GM18873 (cell line): ENCODE measurements around the gene ZNF394.

Source experiments
- ATAC-seq: cut with Tn5 transposase; IDR thresholded peaks from one replicate; pipeline ENCODE4 v1.9.1; 2021; ENCODE audit warnings: mild to moderate bottlenecking, moderate library complexity, moderate number of reproducible peaks; ENCODE audit not compliant: unreplicated experiment, low FRiP score

Gene ZNF394

DNA sequence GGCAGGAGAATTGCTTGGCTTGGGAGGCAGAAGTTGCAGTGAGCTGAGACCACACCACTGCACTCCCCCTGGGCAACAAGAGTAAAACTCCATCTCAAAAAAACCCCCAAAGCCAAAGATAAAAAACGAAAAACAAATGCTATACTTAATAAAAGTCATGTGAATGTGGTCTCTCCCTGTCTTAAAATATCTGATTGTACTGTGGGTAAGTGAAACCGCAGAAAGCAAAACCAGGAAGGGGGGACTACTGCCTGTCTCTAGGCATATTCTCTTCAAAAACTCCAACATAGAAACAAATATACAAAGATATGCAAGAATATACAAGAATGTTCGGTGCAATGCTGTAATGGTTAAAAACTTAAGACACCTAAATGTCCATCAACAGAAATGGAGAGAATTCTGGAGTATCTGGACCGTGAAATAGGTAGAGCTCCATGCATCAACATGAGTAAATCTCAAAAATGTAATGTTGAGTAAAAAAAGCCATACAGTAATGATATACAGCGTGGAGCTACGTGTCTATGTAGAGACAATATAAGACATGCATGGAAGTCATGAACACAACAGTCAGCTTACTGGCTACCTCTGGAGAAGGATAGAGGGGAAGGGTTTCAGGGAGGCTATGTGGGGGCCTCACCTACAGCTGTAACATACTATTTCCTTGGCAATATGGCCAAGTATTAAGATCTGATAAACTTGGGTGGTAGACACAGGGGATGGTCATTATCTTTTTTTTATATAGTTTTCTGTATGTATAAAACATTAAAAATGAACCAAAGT lies 2.1 kb downstream of the ZNF394 start:
- ATAC-seq = no peak

DNA sequence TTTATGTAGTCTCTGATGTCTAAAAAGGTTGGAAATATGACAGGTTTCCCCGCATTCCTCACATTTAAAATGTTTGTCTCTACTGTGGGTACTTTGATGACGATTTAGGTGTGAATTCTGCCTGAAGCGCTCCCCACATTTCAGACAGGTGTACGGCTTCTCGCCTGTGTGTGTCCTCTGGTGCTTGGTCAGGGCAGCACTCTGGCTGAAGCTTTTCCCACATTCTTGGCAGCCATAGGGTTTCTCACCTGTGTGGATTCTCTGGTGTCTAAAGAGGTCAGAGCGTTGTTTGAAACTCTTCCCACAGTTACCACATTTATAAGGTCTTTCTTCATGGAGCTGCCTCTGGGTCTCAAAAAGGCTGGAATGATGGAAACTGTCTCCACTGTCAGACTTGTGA lies 6.3 kb downstream of the ZNF394 start:
- no peak for ATAC-seq

DNA sequence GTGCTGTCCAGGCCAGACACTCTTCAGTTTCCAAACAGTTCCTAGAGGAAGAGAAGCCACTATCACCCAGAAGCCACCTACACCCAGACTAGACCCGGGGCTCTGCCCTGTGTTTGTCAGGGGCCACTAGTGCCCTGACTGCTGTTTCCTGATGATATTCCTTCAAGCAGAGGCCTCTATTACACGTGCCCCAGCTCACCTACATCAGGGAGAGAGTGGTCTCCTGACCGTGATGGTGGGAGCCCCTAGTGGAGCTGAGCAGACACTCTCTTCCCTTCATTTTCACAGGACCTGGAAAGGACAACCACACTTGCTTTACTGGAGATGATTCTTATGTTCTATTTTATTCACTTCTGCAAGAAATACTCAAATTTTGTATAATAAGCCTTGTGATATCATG lies 9.2 kb downstream of the ZNF394 start:
- no peak for ATAC-seq

DNA sequence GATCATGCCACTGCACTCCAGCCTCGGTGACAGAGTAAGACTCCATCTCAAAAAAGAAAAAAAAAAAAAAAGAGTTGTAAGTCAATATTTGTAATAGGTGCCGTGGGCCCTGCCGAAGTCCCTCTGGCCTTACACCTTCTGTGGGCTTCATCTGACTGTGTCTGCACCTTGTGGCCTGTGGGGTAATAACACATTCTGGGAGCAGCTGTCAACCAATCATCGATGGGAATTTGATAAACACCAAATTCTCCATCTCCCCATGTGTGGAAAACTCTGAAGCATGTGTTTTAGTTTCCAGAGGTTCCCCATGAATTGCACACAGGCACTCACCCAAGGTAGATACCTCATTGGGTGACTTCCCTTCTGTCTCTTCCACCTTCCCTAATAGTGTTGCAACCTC lies 10.8 kb downstream of the ZNF394 start:
- no peak for ATAC-seq

DNA sequence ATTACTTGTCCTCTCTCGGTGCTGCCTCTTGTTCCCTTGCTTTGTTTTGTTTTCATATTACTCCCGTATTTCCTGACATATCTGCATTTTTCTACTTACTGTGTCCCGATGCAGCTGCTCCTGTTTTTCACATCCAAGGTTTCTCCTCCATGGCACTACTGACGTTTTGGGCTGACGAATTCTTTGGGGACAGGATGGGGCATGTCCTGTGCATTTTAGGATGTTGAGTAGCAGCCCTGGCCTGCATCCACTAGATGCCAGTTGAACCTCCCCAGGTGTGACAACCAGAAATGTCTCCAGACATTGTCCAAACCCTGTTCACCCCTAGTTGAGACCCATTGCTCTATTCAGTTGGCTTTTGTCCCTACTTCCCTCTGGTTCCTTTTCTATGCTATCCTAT lies 15.0 kb downstream of the ZNF394 start:
- no peak for ATAC-seq

DNA sequence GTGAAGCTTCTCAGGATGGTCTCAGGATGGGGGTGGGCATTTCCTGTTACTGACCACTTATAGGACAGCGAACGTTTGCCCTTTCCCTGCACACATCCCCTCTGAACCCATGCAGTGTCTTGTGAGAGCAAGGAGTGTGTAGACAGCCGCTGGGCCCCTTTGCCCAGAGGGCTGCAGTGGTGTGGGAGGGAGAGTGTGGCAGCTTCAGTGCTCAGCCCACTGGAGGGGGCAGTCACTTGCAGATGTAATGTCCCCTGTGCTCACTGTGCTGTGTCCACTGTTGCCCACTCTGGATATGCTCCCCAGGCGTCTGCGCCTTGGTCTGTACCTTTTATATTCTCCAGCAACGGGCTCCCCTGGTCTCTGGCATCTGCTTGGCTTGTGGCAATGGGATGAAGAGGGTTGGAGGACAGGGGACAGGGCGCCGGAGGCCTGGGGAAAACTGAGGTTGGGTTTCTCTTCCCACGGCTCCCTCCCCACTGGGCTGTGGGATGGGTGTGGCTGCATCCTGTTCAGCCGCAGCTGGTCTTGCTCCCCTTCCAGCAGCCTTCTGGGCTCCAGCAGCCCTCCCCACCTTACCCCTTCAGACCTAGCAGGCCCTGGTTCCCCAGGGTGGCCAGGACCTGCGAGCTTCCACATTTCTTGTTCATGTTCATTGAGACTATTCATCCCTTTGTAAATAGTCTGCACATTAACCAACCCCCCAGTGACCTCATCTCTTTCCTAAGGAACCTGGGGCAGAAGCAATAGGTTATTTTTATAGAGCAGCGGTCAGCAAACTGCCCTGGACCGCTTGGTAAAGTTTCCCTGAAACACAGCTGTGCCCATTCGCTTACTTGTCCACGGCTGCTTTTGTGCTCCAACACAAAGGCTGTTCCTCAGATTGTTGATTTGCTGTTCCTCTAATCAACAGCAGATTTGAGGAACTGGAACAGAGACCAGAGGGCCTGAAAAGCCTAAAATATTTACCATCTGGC lies 21.3 kb downstream of the ZNF394 start:
- ATAC-seq = no peak

DNA sequence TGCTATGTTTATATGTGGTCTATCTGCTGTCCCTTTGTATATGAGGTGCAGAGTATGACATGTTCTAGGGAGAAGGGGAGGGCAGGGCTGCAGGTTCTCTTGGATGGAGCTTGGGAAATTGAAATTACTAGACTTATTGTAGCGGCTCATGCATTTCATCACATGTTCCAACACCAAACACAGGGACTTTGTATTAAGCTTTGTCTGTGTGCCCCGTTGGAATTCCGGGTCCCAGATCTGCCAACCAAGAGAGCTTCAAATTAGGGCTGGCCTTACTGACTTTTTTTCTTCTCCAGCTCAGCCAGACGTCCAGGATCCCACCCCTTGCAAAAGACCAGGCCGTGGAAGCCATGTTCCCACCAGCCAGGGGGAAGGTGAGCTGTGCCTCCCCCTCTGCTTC lies 24.0 kb downstream of the ZNF394 start:
- no peak for ATAC-seq

DNA sequence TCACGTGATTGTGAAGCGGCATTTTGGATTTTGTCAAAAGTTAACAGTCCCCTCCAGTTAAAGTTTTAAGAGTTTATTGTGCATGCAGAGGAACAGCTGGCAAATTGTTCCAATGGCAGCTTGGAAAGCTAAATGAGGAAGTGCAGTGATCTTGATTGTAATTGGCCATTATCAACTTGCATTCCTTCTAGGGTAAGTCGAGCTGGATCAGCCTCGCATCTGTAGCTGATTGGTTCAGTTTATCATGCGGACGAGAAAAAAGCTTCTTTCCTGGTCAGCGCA lies 26.8 kb downstream of the ZNF394 start:
- no peak for ATAC-seq

DNA sequence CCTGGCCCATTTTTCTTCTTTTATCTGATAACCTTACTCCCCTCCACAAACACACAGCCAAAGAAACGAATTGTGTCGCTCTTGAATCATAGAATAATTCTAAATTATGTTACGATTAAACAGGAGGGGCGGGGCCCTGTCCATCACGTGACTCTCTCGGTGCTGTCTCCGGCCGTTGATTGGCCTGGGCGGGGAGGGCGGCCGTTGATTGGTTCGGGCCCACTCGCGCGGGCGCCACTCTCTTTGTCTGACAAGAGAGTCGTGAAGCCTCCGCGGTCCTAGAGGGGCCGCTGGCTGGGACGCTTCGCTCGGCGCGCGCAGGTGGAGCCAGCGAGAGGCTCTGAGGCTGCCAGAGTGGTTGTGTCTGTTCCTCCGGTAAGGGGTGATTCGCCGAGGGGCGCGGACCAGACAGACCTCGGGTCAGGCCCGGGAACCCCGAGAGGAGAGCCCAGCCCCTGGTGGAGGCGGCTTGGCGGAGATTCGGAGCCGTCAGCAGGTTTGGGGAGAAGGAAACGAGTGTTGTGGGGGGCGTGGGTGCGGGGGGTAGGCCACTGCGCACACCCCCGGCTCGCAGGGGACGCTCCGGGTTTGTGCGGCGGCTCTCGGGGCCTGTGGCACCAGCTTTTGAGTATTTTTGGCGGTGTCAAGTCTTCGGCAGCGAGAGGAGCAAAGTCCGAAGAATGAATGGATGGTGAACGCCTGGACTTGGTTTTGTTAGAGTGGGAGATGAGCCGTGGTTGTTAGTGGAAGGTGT lies 27.3 kb downstream of the ZNF394 start, which contains the start of gene ZNF789:
ZNF789 (plus strand) TSS at position 330 of the 754 bp plus-strand sequence. CDS start 3,567 bp downstream, outside the sequence.
- ATAC-seq = peak; percentile 73

DNA sequence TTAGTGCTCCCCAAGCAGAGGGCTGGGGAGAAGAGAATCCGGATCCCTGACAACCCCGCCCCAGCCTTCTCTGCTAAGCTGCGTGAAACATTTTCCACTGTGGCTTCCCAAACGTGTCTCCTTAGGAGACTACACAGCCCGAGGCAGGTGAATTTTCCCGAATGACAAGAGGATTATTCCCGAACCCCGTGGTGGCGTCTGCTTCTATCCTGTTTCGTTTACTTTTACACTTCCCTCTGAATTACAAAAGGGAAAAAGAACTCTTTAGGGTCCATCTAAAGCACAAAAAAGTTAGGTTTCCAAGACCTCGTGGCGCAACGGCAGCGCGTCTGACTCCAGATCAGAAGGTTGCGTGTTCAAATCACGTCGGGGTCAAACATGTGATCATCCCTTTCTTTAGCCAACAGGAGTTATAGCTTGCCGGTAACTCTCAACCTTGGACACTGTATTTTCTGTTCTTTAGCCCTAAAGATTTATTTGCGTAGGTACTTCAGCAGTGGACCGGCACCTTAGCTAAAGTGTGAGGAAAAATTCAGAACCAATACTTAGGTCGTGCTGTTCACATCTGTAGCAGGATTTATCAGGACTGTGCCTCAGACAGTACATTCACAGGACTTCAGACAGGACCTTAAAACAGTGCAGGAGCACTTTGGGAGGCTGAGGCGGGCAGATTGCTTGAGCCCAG lies 30.6 kb downstream of the ZNF394 start:
- no peak for ATAC-seq

DNA sequence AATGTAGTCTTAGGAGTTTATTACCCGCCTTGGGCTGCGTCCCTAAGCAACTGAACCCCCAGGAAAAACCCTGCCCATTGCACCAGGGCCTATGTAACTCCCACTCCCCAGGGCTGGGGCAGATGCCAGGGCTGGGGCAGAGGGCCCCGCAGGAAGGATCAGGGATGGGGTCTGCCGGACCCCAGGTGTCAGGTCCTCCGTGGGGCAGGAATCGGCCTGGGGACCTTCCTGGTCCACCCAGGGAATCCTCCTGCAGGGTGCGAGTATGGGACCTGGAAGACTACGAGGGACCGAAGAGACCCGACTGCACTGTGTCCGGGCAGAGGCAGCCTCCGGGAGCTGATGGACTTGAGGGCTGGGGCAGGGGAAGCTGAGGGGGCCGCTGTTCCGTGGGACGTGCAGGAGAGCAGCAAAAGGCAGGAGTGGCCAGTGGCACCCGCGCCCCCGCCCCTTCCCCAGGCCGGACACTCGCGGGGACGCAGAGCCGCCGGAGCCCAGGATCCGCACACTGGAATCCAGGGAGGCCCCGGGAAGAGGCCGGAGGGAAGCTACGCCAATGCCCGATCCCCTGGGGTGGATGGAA lies 31.7 kb downstream of the ZNF394 start:
- ATAC-seq = no peak

DNA sequence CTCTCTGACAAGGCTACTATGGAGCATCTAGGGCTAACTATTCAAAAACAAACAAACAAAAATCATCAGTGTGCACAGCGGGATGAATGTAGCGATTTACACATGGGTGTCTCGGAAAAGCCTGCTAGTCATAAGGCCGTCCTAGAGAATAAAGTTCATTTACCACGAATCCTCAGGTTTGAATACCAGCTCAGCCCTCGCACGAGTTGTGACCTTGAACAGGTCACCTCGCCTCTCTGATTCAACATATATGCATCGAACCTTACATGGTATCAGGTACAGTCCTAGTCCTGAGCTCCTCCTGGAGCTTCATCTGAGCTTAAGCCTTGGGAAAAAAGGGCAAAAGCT lies 34.7 kb downstream of the ZNF394 start:
- ATAC-seq = no peak

DNA sequence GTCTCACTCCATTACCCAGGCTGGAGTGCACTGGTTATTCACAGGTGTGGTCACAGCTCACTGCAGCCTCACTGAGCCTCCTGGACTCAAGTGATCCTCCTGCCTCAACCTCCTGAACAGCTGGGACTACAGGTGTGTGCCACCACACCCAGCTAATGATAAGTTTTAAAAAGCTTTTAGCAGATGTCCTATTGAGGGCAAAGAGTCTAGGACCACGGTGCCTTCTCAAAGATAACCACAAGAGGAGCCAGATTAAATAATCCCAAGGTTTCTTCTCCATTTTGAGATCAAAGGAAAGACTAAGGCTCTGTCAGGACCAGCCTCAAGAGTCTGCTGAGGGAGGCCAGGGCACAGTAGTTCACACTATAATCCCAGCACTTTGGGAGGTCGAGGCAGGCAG lies 38.9 kb downstream of the ZNF394 start:
- no peak for ATAC-seq

DNA sequence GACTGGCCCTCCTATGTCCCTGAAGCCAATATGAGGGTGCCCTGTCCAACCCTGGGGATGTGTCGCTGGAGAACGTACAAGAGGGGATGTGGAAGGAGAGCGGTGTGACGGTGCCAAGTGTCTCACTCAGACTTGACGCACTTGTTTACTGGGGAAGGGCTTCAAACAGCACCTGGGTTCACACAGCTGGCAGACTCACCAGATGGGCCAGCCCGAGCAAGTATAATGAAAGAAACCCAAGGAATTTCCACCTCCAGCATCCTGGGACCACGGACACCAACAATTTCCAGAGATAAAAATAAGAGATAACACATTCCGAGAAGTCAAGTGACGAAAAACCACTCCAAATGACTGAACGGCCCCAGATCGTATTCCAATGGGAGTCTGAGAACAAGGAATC lies 39.4 kb downstream of the ZNF394 start:
- ATAC-seq = no peak

DNA sequence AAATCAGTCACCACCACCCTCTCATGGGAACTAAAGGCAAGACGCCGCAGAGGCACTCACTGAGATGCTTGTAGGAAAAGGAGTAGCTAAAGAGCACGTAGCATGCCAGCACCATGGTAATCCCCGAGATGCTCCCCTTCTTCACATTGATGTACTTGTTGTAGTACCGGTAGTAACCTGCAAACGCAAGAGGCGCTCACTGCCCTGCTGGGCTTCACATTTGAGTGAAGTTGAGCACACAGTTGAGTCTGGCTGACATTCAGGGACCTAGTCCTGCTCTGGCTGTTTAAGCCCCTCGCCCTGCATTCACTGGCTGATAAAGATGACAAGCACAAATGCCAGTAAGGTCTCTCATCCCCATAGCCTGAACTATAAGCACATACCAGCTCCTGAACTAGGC lies 41.0 kb downstream of the ZNF394 start:
- ATAC-seq = no peak

DNA sequence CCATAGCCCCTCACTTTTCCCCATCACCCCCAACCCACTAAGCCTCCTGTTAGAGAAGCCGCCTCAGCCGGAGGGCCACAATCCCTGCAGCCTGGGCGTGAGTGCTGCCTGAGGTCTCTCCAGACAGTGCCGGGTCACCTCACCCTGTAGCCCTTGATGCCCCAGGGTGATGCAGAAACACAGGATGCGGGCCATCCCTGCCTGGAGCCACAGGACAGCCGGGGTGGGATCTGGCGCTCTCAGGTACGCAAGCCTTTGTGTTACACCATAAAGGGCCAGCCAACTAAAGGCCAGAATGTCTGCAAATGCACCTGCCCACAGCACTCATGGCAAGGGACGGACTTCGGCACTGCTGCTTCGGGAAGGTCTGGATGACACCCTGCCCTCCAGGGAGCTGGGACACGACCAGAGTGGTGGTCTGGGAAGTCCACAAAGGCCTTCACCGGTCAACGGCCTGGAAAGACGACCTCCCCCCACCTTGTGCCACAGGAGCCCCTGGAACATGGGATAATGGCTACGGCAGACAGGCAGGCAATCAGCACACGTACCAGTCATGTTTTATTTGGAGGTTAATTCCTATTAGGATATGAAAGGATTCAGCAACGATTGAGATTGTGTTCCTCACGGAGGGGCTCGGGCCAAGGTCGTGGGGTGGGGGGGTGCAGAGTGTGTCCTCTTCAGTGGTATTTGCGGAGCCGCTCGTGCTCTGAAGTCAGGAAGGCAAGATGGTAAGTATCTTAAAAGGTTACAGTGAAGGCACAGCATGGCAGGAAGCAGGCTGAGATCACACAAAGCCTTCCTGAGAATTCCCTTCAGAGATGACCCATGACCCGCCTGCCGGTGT lies 42.2 kb downstream of the ZNF394 start:
- no peak for ATAC-seq

DNA sequence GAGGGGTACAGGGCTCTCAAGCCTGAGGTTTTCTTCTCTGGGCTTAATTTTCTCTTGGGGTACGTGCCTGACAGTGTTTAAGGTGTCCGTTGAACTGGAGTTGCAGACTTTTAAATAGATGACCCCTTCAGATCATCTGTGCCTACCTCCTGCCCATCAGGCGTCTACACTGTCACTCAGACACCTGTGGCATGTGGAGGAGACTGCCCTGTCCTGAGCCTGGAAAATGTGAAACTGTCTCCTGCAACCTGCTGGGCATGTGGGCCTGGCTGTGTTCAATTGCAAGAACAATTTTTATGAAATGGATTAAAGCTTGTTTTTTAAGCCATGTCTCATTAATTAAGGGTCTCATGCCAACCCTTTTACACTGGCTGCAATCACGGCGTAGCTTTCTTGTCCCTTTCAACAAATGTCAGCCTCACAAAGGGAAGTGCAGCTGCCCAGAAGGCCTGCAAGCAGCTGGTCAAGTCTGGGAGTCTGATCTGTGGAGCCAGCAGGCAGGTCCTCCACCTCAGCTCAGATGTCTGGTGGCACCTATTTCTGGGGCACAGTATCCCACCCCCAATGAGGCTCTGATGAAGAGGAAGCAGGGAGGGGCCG lies 42.9 kb downstream of the ZNF394 start:
- no peak for ATAC-seq

DNA sequence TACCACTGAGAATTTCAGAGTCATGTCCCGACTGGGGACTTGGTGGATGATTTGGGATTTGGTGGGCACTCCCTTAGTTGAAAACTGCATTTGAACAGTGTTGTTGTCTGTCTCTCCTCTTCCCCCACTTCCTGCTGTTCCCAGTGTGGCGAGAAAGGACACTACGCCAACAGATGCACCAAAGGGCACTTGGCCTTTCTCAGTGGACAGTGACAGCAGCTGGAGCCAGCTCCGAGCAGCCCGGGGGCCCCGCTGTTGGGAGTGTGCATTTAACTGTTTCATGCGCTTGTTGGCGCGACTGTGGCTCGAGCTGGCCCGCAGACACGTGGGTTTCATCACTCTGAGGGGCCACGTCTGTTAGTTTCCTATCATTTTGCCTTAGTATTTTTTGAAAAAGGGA lies 43.8 kb downstream of the ZNF394 start:
- no peak for ATAC-seq

DNA sequence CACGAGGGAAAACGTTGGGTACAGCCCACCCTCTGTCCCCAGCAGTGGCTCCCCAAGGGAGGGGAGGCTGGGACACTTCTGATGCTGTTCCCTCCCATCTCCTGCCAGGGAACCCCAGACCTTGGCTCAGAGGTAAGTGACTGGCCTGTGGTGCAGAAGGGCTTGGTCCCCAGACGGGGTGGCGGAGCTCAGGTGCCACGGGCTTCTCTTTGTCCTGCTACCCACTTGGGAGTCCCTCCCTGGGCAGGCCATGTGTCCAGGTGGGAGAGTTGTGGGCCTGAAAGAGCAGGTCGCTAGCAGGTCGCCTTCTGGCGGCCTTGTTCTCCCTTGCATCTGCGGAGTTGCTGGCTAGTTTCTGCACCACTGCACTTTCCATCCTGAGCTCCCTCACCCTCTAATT lies 44.2 kb downstream of the ZNF394 start:
- no peak for ATAC-seq
